Gastrocnemius medialis (tissue), 4 donors: Measurements from ENCODE around the gene PLAAT5. TPM values are rescaled to one million over a fixed set of nuclear protein-coding genes. Genes with fewer than 3 reads are reported as not detected.
"Not testable (repeated sequence)": the region's sequence is repeated elsewhere in the genome, so short reads cannot be mapped to it uniquely, and the experiment has no call there.

ENCODE experiments used
- ATAC-seq, 2 donors: fragments of 150-250 bp; one replicate each; pipeline ENCODE4 v1.9.1; 2016
- DNase-seq, 2 donors: peaks; one replicate each; pipeline ENCODE4 v3.0.0-alpha.2; 2019
- H3K27ac ChIP-seq, 4 donors: fragments of 200-600 bp; sonication (generic); 1 replicate in 1 of 4; 2 replicates in 3 of 4; pipeline ENCODE4 v1.5.1; 2016 to 2018; ENCODE audit warnings: mild to moderate bottlenecking in 2 of 4, moderate library complexity in 1 of 4
- H3K27me3 ChIP-seq, 3 donors: fragments of 200-600 bp; sonication (generic) in 2 of 3; 1 replicate in 1 of 3; 2 replicates in 2 of 3; pipeline versions ENCODE4 v1.5.1 to v1.6.0; 2016 to 2019; ENCODE audit warnings: mild to moderate bottlenecking in 1 of 3, moderate library complexity in 1 of 3
- H3K36me3 ChIP-seq, 2 donors: fragments of 200-600 bp; sonication (generic) in 1 of 2; one replicate each; pipeline ENCODE4 v1.5.1; 2017 to 2018
- H3K4me1 ChIP-seq, 2 donors: fragments of 200-600 bp; sonication (generic) in 1 of 2; one replicate each; pipeline ENCODE4 v1.5.1; 2016 to 2017; ENCODE audit warnings: mild to moderate bottlenecking in 2 of 2
- H3K4me3 ChIP-seq, 4 donors: fragments of 200-600 bp; sonication (generic) in 3 of 4; 1 replicate in 1 of 4; 2 replicates in 3 of 4; pipeline ENCODE4 v1.5.1; 2016 to 2019; ENCODE audit warnings: mild to moderate bottlenecking in 2 of 4
- H3K9me3 ChIP-seq, 3 donors: fragments of 200-600 bp; sonication (generic) in 2 of 3; 1 replicate in 1 of 3; 2 replicates in 2 of 3; pipeline ENCODE4 v1.5.1; 2016 to 2019
- POLR2A ChIP-seq, 2 donors: fragments of 450-650 bp; IDR thresholded peaks; one replicate each; pipeline ENCODE4 v1.6.1; 2017; ENCODE audit warnings: antibody characterized with exemption in 2 of 2, mild to moderate bottlenecking in 2 of 2, moderate library complexity in 2 of 2
- in situ Hi-C, 4 donors: fragments of 200-750 bp; cut with MboI; loops; one replicate each; pipeline versions ENCODE4 v1.15.0 to v1.8.0; 2017; ENCODE audit warnings: low sequenced_read_pairs in 4 of 4
- intact Hi-C: fragments of 100-400 bp; cut with DNase I; formaldehyde crosslinking; loops from one replicate; pipeline ENCODE4 v1.15.1; 2023; ENCODE audit warnings: low total_unique reads
- total RNA-seq, 4 donors: library from RNA; depleted of rRNA; stranded (reverse); fragments of >200 nt; gene quantifications; one replicate each; pipeline versions ENCODE4 v1.1.0 to v1.2.3, GENCODE V29; 2016
- TF ChIP-seq, protein P1 (sequence below), 5 experiments: fragments of 450-650 bp in 3 of 5; fragments of 200-600 bp in 2 of 5; sonication (generic) in 2 of 5; IDR thresholded peaks in 4 of 5; conservative IDR thresholded peaks in 1 of 5; 1 replicate in 4 of 5; 2 replicates in 1 of 5; pipeline ENCODE4 v1.5.1; 2016 to 2019; ENCODE audit warnings: antibody characterized with exemption in 5 of 5, mild to moderate bottlenecking in 3 of 5, moderate library complexity in 3 of 5

PLAAT5 gene
- total RNA-seq, 4 donors from 2014 or later = 0.18 TPM; not detected in 3

DNA sequence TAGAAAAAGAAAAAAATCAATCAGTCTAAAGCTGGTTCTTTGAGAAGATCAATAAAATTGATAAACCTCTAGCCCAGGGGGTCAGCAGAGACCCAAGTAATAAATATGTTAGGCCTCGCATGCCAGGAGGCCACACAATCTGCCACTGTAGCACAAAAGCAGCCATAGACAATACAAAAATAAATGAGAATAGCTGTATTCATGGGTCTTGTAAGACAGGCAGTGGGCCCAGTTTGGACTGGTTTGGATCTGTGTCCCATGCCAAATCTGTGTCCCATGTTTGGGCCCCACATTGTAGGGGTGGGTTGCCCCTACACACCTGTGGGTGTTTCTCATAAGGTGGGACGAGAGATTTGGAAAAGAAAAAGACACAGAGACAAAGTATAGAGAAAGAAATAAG, 39.1 kb upstream of the PLAAT5 start:
- ATAC-seq (no peak), DNase-seq (no peak)
- Histone ChIP-seq H3K27me3 (no peaks in the 10 kb centered on the region), H3K4me3 (no peak overlapping the region), H3K36me3 (no peaks in the 10 kb centered on the region), H3K27ac (no peak overlapping the region), H3K4me1 (no peaks in the 10 kb centered on the region), H3K9me3 (no peaks in the 10 kb centered on the region)
- intact Hi-C loops = loop anchor here (1.0 kb wide), 1 partner anchor 17 kb away; no protein-coding TSS in a partner anchor
- in situ Hi-C loops = no loop called here
- TF ChIP-seq, protein P1, sequence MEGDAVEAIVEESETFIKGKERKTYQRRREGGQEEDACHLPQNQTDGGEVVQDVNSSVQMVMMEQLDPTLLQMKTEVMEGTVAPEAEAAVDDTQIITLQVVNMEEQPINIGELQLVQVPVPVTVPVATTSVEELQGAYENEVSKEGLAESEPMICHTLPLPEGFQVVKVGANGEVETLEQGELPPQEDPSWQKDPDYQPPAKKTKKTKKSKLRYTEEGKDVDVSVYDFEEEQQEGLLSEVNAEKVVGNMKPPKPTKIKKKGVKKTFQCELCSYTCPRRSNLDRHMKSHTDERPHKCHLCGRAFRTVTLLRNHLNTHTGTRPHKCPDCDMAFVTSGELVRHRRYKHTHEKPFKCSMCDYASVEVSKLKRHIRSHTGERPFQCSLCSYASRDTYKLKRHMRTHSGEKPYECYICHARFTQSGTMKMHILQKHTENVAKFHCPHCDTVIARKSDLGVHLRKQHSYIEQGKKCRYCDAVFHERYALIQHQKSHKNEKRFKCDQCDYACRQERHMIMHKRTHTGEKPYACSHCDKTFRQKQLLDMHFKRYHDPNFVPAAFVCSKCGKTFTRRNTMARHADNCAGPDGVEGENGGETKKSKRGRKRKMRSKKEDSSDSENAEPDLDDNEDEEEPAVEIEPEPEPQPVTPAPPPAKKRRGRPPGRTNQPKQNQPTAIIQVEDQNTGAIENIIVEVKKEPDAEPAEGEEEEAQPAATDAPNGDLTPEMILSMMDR (IDR thresholded peaks at IDR 0.05 in 4 of 5, conservative IDR thresholded peaks at IDR 0.05 in 1 of 5) = no peak
- TF ChIP-seq POLR2A (IDR thresholded peaks at IDR 0.05) = no peak

DNA sequence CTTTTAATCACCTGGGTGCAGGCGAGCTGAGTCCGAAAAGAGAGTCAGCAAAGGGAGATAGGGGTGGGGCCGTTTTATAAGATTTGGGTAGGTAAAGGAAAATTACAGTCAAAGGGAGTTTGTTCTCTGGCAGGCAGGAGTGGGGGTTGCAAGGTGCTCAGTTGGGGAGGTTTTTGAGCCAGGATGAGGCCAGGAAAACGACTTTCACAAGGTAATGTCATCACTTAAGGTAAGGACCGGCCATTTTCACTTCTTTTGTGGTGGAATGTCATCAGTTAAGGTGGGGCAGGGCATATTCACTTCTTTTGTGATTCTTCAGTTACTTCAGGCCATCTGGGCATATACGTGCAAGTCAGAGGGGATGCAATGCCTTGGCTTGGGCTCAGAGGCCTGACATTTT, 38.4 kb upstream of the PLAAT5 start:
- H3K27ac ChIP-seq, H3K4me1 ChIP-seq, H3K9me3 ChIP-seq, ATAC-seq, intact Hi-C loops, H3K36me3 ChIP-seq, in situ Hi-C loops, DNase-seq, H3K4me3 ChIP-seq, H3K27me3 ChIP-seq: not testable (repeated sequence)

DNA sequence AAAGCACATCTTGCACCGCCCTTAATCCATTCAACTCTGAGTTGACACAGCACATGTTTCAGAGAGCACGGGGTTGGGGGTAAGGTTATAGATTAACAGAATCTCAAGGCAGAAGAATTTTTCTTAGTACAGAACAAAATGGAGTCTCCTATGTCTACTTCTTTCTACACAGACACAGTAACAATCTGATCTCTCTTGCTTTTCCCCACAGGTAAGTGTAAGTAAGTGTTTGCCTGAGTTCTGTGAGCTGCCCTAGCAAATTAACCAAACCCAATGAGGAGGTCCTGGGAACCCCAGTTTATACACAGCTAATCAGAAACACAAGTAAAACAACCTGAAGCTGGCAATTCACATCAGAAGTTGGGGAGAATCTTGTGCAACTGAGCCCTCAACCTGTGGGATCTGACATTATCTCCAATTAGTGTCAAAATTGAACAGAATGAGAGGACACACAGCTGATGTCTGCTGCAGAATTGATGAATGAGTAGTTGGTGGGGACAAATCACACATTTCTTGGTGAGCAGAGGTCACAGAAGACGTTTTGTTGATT, 37.8 kb upstream of the PLAAT5 start:
- DNase-seq, ATAC-seq, H3K27ac ChIP-seq, H3K4me1 ChIP-seq, H3K4me3 ChIP-seq, intact Hi-C loops, H3K9me3 ChIP-seq, in situ Hi-C loops, H3K36me3 ChIP-seq, H3K27me3 ChIP-seq: not testable (repeated sequence)

- intact Hi-C loops, ATAC-seq, in situ Hi-C loops: not testable (repeated sequence)
Observed at GRCh38 chr11:63528156-63528555, 37.2 kb upstream of the PLAAT5 start.

GRCh38 chr11:63527667-63528066, 36.7 kb upstream of the PLAAT5 start:
- Histone ChIP-seq H3K36me3 (no peaks in the 10 kb centered on the region), H3K27me3 (no peaks in the 10 kb centered on the region), H3K9me3 (peaks cover 0 to 2% (median 0%) of the 10 kb centered on the region in 3 donors), H3K4me3 (no peak overlapping the region), H3K27ac (no peak overlapping the region), H3K4me1 (no peaks in the 10 kb centered on the region)
- in situ Hi-C loops (no loop called here), intact Hi-C loops (no loop called here)
- ATAC-seq (no peak), DNase-seq (no peak)
- TF ChIP-seq POLR2A (IDR thresholded peaks at IDR 0.05) = no peak
- TF ChIP-seq, protein P1 (IDR thresholded peaks at IDR 0.05 in 4 of 5, conservative IDR thresholded peaks at IDR 0.05 in 1 of 5) = no peak

More at GRCh38 chr11:63528156-63528555, 37.2 kb upstream of the PLAAT5 start:
- H3K9me3 ChIP-seq, H3K27ac ChIP-seq, H3K4me3 ChIP-seq, H3K36me3 ChIP-seq, H3K27me3 ChIP-seq, DNase-seq, H3K4me1 ChIP-seq: not testable (repeated sequence)

- H3K9me3 ChIP-seq = peaks cover 0 to 6% (median 0%) of the 10 kb centered on the region in 3 donors
- no peaks in the 10 kb centered on the region for H3K27me3 ChIP-seq
- in situ Hi-C loops (no loop called here), intact Hi-C loops (no loop called here)
- no peak for TF ChIP-seq POLR2A (IDR thresholded peaks at IDR 0.05)
- TF ChIP-seq, protein P1 (IDR thresholded peaks at IDR 0.05 in 4 of 5, conservative IDR thresholded peaks at IDR 0.05 in 1 of 5) = no peak
- no peak overlapping the region for H3K27ac ChIP-seq
- no peak for ATAC-seq
- no peak overlapping the region for H3K4me3 ChIP-seq
- no peaks in the 10 kb centered on the region for H3K36me3 ChIP-seq
- no peaks in the 10 kb centered on the region for H3K4me1 ChIP-seq
- no peak for DNase-seq
Observed at GRCh38 chr11:63523151-63523550, 32.2 kb upstream of the PLAAT5 start.
